Endothelial cell of umbilical vein (primary cell): ENCODE measurements around the gene FAM120A.

Source experiments
- CTCF ChIP-seq, 2 donors: IDR thresholded peaks; 1 replicate in 1 of 2; 2 replicates in 1 of 2; pipeline ENCODE4 v1.5.1; 2011; ENCODE audit warnings: low read length in 2 of 2, mild to moderate bottlenecking in 2 of 2, moderate library complexity in 2 of 2, control low read depth in 1 of 2, inconsistent platforms in 1 of 2, low read depth in 1 of 2; ENCODE audit not compliant: insufficient read depth in 1 of 2; ENCODE audit errors: extremely low read depth in 1 of 2
- EZH2 ChIP-seq: IDR thresholded peaks from 2 replicates; pipeline ENCODE4 v1.6.1; 2012; ENCODE audit warnings: borderline replicate concordance, low read depth, mild to moderate bottlenecking, moderate library complexity, low read length, inconsistent platforms; ENCODE audit not compliant: severe bottlenecking
- JUN ChIP-seq: IDR thresholded peaks from 2 replicates; pipeline ENCODE4 v1.6.1; 2011; ENCODE audit warnings: borderline replicate concordance, low read depth; ENCODE audit not compliant: insufficient read length, insufficient read depth
- MAX ChIP-seq: IDR thresholded peaks from 2 replicates; pipeline ENCODE4 v1.6.1; 2011; ENCODE audit not compliant: insufficient read depth, insufficient read length
- POLR2A ChIP-seq: IDR thresholded peaks from 2 replicates; pipeline ENCODE4 v1.6.1; 2012; ENCODE audit warnings: low read depth, mild to moderate bottlenecking, control low read depth, low read length
- POLR2AphosphoS5 ChIP-seq: IDR thresholded peaks from 2 replicates; pipeline ENCODE4 v1.6.1; 2012; ENCODE audit warnings: low read depth, mild to moderate bottlenecking, control low read depth, low read length, moderate library complexity; ENCODE audit not compliant: insufficient read depth

DNA sequence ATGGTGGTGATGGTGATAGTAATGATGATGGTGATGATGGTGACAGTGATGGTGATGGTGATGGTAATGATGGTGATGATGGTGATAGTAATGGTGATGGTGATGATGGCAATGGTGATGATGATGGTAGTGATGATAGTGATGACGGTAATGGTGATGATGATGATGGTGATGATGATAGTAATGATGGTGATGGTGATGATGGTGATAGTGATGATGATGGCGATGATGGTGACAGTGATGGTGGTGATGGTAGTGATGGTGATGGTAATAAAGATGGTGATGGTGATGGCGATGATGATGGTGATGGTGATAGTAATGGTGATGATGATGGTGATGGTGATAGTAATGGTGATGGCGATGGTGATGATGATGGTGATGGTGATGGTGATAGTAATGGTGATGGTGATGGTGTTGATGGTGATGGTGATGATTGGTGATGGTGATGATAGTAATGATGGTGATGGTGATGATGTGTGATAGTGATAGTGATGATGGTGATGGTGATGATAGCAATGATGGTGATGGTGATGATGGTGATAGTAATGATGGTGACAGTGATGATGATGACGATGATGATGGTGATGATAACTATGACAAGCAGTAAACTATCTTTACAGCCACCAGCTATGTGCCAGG is 163.5 kb downstream of the FAM120A start:
- TF ChIP-seq CTCF (IDR thresholded peaks at IDR 0.05; ENCODE audit: extremely low read depth in 1 of 2, insufficient read depth in 1 of 2, low read depth in 1 of 2, low read length in 2 of 2): no peak
- TF ChIP-seq POLR2AphosphoS5: no peak
- TF ChIP-seq POLR2A: no peak
- TF ChIP-seq EZH2: no peak
- no peak for TF ChIP-seq JUN
- no peak for TF ChIP-seq MAX
